Stimulated activated CD4-positive, alpha-beta T cell treated with anti-CD3 and anti-CD28 coated beads, Interleukin-4, amount 100 ng/mL, for 24 hours (primary cell): ENCODE data around the gene IRF4.
A peak's percentile ranks its signal among the peaks of the same experiment; 100 is the strongest.

Experiments used
- DNase-seq: peaks from one replicate; pipeline ENCODE4 v3.0.0-alpha.2; 2020

Gene IRF4

GRCh38 chr6:445571-446417 is 54.2 kb downstream of the IRF4 start:
- DNase-seq: no peak

- peak; percentile 95 for DNase-seq
These were observed 55.1 kb downstream of the IRF4 start for GRCh38 chr6:446418-447366.

- DNase-seq: peak; percentile 50
These were observed 56.0 kb downstream of the IRF4 start for GRCh38 chr6:447381-448165.

- DNase-seq: no peak
These were observed 56.9 kb downstream of the IRF4 start for GRCh38 chr6:448296-449056.

- no peak for DNase-seq
These were observed 57.5 kb downstream of the IRF4 start for GRCh38 chr6:449057-449430.

- no peak for DNase-seq
These were observed 58.2 kb downstream of the IRF4 start for GRCh38 chr6:449486-450419.

GRCh38 chr6:451336-451735 is 59.8 kb downstream of the IRF4 start:
- no peak for DNase-seq

- no peak for DNase-seq
These were observed 60.3 kb downstream of the IRF4 start for GRCh38 chr6:451847-452246.

GRCh38 chr6:452301-453067 is 60.9 kb downstream of the IRF4 start:
- DNase-seq: no peak

- DNase-seq: no peak
These were observed 61.6 kb downstream of the IRF4 start for GRCh38 chr6:453152-453551.

GRCh38 chr6:454148-454991 is 62.8 kb downstream of the IRF4 start:
- no peak for DNase-seq

GRCh38 chr6:455006-455585 is 63.5 kb downstream of the IRF4 start:
- DNase-seq: peak; percentile 68

GRCh38 chr6:455835-456234 is 64.3 kb downstream of the IRF4 start:
- no peak for DNase-seq

- DNase-seq: no peak
These were observed 64.9 kb downstream of the IRF4 start for GRCh38 chr6:456358-456867.

- DNase-seq: no peak
These were observed 65.3 kb downstream of the IRF4 start for GRCh38 chr6:456887-457286.
